GM10248 (cell line): ENCODE measurements around the gene FHIT.

Experiments
- CTCF ChIA-PET: fragments of 300-600 bp; sonication (Branson Sonifier 250); formaldehyde crosslinking; extraction: SDS; loops from one replicate; lab custom pipeline; 2021; ENCODE audit warnings: antibody characterized with exemption; lab: Yijun Ruan, JAX
- POLR2A ChIA-PET: fragments of 350-650 bp; sonication (Branson Sonifier 250); formaldehyde crosslinking; extraction: SDS; loops from one replicate; lab custom pipeline; 2020; ENCODE audit warnings: antibody characterized with exemption; lab: Yijun Ruan, JAX
- DNase-seq: peaks from one replicate; pipeline ENCODE4 v3.0.0; 2012; ENCODE audit errors: extremely low spot score
- CTCF ChIP-seq: IDR thresholded peaks from 2 replicates; pipeline ENCODE4 v1.5.1; 2012; ENCODE audit warnings: mild to moderate bottlenecking, low read depth; ENCODE audit errors: extremely low read depth, missing control alignments, control extremely low read depth

The FHIT gene

DNA sequence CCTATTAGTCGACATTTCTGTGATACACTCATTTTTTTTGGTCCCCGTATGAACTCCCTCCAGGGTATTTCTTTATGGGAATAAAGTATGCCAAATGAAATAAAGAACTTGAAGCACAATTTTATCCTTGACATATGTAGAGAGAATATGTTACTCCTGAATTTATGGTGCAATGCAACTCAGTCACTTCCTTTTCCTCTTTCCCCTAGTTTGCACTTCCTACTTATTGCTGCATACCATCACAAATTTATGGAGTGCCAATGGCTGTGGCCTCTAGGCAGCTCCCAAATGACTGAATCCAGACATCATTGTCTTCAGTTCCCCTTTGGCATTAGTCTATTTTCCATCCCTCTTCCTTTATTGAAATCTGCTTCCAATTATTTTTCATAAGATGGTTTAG, 403.5 kb downstream of the FHIT start:
- POLR2A ChIA-PET, result no interaction called here
- CTCF ChIA-PET, result interaction anchor here (1.2 kb wide), 1 partner anchor 9 kb away, joined by 3 read pairs; no protein-coding TSS in a partner anchor
- no peak for DNase-seq
- TF ChIP-seq CTCF, result no peak

DNA sequence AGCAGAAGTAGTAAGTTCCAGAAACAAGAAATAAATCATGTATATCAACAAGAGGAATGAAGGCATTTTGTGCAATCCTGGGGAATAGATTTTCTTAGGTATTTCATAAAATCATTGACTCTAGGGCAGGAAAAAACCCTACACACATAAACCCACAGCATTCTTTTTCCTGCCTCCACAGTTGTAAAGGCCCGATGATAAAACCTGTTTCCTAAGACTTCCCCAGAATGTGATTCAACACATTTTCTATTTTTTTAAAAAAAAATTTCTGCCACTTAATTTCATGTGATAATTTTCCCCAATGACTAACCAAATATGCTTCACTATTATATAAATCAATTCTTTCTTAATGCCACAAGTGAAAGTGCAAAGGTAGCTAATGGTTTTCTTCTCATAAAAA, 407.0 kb downstream of the FHIT start:
- no peak for DNase-seq
- TF ChIP-seq CTCF, result no peak
- ChIA-PET CTCF (no interaction called here), POLR2A (no interaction called here)

- no peak for DNase-seq
- ChIA-PET CTCF (no interaction called here), POLR2A (no interaction called here)
- TF ChIP-seq CTCF, result no peak
These were observed 409.9 kb downstream of the FHIT start for GRCh38 chr3:60841355-60841754.

DNA sequence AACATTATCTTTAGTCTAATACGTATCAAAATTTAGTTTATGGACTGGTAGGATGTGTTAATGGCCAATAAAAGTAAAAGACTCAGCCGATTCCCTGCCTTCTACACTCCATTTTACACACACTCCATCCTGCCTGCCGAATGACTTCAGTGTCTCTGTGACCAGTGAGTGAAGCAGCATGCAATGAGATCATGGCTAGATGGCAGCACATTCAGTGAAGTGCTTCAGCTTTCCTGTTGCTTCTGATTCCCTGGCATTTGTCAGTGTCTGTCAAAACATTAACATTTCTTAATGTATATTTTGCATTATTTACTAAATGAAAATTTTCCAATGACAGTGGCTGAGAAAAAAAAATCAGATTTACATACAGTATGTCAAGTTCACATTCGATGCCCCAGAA, 412.0 kb downstream of the FHIT start:
- DNase-seq, result no peak
- CTCF ChIA-PET, result no interaction called here
- POLR2A ChIA-PET, result no interaction called here
- TF ChIP-seq CTCF, result no peak

DNA sequence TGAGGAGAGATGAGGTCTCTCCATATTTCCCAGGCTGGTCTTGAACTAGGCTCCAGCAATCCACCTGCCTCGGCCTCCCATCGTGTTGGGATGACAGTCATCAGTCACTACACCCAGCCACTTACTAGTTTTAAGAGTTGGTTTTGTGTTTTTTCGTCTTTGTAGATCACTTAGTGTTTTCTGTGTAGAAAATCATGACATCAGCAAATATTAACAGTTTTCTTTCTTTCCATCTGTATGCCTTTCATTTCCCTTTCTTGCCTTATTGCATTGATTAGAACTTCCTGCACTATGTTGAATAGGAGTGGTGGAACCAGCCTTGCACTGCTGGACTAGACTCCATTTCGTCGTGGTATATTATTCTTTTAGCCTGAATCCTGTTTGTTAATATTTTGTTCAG, 415.5 kb downstream of the FHIT start:
- no peak for DNase-seq
- POLR2A ChIA-PET, result no interaction called here
- CTCF ChIA-PET, result no interaction called here
- TF ChIP-seq CTCF, result no peak

- no peak for DNase-seq
- POLR2A ChIA-PET, result no interaction called here
- CTCF ChIA-PET, result no interaction called here
- TF ChIP-seq CTCF, result no peak
These were observed 422.2 kb downstream of the FHIT start for GRCh38 chr3:60829058-60829457.

DNA sequence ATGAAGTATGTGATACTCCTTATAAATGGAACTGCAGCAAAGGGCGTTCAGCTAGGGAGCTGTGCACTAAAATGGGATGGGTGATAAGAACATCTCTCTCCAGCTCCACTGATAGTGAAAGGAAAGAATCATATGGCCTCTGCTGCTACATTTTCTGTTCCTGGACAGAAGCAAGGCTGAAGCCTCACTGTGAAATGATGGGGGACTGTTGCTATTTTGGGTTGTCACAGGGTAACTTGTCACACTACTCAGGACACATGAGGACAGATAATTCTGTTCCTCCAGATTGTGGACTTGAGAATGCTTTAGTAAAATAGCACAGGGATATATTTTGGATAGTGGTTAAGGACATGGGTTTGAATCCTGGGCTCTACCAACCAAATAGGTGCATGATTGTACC, 423.6 kb downstream of the FHIT start:
- POLR2A ChIA-PET, result no interaction called here
- no peak for DNase-seq
- TF ChIP-seq CTCF, result no peak
- CTCF ChIA-PET, result no interaction called here
